ENCODE data around the gene FAM114A2.

- TF ChIP-seq, protein P1, sequence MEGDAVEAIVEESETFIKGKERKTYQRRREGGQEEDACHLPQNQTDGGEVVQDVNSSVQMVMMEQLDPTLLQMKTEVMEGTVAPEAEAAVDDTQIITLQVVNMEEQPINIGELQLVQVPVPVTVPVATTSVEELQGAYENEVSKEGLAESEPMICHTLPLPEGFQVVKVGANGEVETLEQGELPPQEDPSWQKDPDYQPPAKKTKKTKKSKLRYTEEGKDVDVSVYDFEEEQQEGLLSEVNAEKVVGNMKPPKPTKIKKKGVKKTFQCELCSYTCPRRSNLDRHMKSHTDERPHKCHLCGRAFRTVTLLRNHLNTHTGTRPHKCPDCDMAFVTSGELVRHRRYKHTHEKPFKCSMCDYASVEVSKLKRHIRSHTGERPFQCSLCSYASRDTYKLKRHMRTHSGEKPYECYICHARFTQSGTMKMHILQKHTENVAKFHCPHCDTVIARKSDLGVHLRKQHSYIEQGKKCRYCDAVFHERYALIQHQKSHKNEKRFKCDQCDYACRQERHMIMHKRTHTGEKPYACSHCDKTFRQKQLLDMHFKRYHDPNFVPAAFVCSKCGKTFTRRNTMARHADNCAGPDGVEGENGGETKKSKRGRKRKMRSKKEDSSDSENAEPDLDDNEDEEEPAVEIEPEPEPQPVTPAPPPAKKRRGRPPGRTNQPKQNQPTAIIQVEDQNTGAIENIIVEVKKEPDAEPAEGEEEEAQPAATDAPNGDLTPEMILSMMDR (IDR thresholded peaks at IDR 0.05; ENCODE audit: poor library complexity, severe bottlenecking): no peak
- TF ChIP-seq RAD21 (conservative IDR thresholded peaks at IDR 0.05) (no peak), EP300 (conservative IDR thresholded peaks at IDR 0.05; ENCODE audit: poor library complexity, severe bottlenecking) (no peak), TAF1 (IDR thresholded peaks at IDR 0.05; ENCODE audit: low read depth) (no peak), REST (IDR thresholded peaks at IDR 0.05; ENCODE audit: borderline replicate concordance) (no peak), POLR2AphosphoS5 (IDR thresholded peaks at IDR 0.05) (no peak), EZH2 (IDR thresholded peaks at IDR 0.05; ENCODE audit: borderline replicate concordance, insufficient read depth, low read length, poor library complexity, severe bottlenecking) (no peak)
Measured at GRCh38 chr5:154044581-154044980, 5.9 kb upstream of the FAM114A2 start.
